HL-60 (cell line): ENCODE results near the gene FMNL3.

Experiments used
- CTCF ChIP-seq: IDR thresholded peaks from one replicate; pipeline ENCODE4 v1.5.1; 2011; ENCODE audit warnings: low read length, control low read depth, inconsistent platforms; ENCODE audit not compliant: insufficient read depth
- POLR2AphosphoS5 ChIP-seq: IDR thresholded peaks from 2 replicates; pipeline ENCODE4 v1.6.1; 2012; ENCODE audit warnings: low read depth
- TF ChIP-seq, protein P1 (sequence below): IDR thresholded peaks from 2 replicates; pipeline ENCODE4 v1.6.1; 2012; ENCODE audit warnings: low read depth; ENCODE audit not compliant: insufficient replicate concordance

- TF ChIP-seq POLR2AphosphoS5: no peak
- TF ChIP-seq, protein P1, sequence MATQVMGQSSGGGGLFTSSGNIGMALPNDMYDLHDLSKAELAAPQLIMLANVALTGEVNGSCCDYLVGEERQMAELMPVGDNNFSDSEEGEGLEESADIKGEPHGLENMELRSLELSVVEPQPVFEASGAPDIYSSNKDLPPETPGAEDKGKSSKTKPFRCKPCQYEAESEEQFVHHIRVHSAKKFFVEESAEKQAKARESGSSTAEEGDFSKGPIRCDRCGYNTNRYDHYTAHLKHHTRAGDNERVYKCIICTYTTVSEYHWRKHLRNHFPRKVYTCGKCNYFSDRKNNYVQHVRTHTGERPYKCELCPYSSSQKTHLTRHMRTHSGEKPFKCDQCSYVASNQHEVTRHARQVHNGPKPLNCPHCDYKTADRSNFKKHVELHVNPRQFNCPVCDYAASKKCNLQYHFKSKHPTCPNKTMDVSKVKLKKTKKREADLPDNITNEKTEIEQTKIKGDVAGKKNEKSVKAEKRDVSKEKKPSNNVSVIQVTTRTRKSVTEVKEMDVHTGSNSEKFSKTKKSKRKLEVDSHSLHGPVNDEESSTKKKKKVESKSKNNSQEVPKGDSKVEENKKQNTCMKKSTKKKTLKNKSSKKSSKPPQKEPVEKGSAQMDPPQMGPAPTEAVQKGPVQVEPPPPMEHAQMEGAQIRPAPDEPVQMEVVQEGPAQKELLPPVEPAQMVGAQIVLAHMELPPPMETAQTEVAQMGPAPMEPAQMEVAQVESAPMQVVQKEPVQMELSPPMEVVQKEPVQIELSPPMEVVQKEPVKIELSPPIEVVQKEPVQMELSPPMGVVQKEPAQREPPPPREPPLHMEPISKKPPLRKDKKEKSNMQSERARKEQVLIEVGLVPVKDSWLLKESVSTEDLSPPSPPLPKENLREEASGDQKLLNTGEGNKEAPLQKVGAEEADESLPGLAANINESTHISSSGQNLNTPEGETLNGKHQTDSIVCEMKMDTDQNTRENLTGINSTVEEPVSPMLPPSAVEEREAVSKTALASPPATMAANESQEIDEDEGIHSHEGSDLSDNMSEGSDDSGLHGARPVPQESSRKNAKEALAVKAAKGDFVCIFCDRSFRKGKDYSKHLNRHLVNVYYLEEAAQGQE: no peak
- TF ChIP-seq CTCF: no peak
Measured at GRCh38 chr12:49692851-49693250, 14.4 kb downstream of the FMNL3 start.
